ENCODE data around the gene TRIP6. TPM values are rescaled to one million over a fixed set of nuclear protein-coding genes. Genes with fewer than 3 reads are reported as not detected.
A peak's percentile ranks its signal among the peaks of the same experiment; 100 is the strongest.

The TRIP6 gene
- total and polyA plus RNA-seq, 2 experiments from 2014 or later = 44.6 to 112 TPM

DNA sequence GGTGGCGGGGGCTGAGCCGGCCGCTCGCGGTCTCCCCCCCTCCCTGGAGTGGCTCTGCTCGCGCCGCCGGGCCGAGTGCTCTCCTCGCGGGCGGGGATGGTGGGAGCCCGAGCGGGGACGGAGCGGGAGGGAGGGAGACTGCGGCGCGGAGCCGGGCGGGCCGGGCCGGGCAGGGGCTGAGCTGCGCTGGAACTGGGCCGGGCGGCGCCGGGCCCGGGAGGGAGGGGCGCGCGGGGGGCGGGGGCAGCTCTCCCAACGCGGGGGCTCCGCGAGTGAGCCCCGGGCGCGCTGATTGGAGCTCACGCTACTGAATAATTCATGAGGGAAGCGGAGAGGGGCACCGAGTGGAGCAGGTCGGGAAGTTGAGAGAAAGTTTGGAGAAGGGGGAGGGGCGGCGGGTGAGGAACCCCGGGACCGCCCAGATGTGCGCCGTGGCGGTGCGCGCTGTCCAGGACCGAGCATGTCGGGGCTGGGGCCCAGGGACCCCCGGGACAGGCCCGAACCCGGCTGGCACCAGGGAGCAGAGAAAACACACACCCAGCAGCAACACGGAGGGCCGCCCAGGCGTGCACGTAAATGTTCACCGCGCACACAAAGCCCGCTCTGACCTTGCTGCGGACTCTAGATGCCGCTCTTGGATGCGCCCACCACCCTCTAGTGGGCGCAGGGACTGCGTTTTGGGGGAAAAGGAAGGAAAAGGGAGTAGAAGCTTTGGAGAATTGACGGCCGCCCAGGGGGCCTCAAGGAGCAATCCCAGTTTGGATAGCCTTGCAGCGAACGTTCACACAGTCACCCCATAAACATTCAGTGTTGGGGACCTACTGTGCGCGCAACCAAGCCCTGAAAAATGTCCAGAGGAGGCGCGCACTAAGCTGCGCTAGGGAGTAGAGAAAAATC, 39.6 kb upstream of the TRIP6 start, which contains the start of gene EPHB4:
EPHB4 (minus strand) TSS at position 194 of the 897 bp plus-strand sequence. CDS start 493 bp downstream, outside the sequence.
- TF ChIP-seq JUNB (IDR thresholded peaks at IDR 0.05; ENCODE audit: unreplicated experiment) (no peak), POLR2AphosphoS5 (IDR thresholded peaks at IDR 0.05; ENCODE audit: low read depth) (peak; percentile 40; the same call in 1 of the 2 replicates)
- TF ChIP-seq, protein P1, sequence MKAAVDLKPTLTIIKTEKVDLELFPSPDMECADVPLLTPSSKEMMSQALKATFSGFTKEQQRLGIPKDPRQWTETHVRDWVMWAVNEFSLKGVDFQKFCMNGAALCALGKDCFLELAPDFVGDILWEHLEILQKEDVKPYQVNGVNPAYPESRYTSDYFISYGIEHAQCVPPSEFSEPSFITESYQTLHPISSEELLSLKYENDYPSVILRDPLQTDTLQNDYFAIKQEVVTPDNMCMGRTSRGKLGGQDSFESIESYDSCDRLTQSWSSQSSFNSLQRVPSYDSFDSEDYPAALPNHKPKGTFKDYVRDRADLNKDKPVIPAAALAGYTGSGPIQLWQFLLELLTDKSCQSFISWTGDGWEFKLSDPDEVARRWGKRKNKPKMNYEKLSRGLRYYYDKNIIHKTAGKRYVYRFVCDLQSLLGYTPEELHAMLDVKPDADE (IDR thresholded peaks at IDR 0.05) = no peak
- TF ChIP-seq, protein P2, sequence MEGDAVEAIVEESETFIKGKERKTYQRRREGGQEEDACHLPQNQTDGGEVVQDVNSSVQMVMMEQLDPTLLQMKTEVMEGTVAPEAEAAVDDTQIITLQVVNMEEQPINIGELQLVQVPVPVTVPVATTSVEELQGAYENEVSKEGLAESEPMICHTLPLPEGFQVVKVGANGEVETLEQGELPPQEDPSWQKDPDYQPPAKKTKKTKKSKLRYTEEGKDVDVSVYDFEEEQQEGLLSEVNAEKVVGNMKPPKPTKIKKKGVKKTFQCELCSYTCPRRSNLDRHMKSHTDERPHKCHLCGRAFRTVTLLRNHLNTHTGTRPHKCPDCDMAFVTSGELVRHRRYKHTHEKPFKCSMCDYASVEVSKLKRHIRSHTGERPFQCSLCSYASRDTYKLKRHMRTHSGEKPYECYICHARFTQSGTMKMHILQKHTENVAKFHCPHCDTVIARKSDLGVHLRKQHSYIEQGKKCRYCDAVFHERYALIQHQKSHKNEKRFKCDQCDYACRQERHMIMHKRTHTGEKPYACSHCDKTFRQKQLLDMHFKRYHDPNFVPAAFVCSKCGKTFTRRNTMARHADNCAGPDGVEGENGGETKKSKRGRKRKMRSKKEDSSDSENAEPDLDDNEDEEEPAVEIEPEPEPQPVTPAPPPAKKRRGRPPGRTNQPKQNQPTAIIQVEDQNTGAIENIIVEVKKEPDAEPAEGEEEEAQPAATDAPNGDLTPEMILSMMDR (conservative IDR thresholded peaks at IDR 0.05; ENCODE audit: low read depth in 2 of 2) = peak; percentile 52 to 59
- TF ChIP-seq, protein P3, sequence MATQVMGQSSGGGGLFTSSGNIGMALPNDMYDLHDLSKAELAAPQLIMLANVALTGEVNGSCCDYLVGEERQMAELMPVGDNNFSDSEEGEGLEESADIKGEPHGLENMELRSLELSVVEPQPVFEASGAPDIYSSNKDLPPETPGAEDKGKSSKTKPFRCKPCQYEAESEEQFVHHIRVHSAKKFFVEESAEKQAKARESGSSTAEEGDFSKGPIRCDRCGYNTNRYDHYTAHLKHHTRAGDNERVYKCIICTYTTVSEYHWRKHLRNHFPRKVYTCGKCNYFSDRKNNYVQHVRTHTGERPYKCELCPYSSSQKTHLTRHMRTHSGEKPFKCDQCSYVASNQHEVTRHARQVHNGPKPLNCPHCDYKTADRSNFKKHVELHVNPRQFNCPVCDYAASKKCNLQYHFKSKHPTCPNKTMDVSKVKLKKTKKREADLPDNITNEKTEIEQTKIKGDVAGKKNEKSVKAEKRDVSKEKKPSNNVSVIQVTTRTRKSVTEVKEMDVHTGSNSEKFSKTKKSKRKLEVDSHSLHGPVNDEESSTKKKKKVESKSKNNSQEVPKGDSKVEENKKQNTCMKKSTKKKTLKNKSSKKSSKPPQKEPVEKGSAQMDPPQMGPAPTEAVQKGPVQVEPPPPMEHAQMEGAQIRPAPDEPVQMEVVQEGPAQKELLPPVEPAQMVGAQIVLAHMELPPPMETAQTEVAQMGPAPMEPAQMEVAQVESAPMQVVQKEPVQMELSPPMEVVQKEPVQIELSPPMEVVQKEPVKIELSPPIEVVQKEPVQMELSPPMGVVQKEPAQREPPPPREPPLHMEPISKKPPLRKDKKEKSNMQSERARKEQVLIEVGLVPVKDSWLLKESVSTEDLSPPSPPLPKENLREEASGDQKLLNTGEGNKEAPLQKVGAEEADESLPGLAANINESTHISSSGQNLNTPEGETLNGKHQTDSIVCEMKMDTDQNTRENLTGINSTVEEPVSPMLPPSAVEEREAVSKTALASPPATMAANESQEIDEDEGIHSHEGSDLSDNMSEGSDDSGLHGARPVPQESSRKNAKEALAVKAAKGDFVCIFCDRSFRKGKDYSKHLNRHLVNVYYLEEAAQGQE (IDR thresholded peaks at IDR 0.05; ENCODE audit: unreplicated experiment) = peak; percentile 17
- Histone ChIP-seq H3K79me2 (replicated peaks; ENCODE audit: insufficient read depth) (peaks cover 52% of the 10 kb centered on the region), H3K36me3 (ENCODE audit: insufficient read depth) (peaks cover 3% of the 10 kb centered on the region), H3K27ac (ENCODE audit: low read depth) (peak within 1 kb of the TSS; percentile 96), H3K4me1 (ENCODE audit: insufficient read depth) (peaks cover 15% of the 10 kb centered on the region; the same call in 1 of the 2 replicates), H4K20me1 (replicated peaks; ENCODE audit: insufficient read depth) (peaks cover 24% of the 10 kb centered on the region), H3K27me3 (ENCODE audit: insufficient read depth) (no peaks in the 10 kb centered on the region), H3K4me3 (peak within 1 kb of the TSS; percentile 98), H3F3A (replicated peaks; ENCODE audit: low read depth) (peaks cover 7% of the 10 kb centered on the region; the same call in 1 of the 2 replicates), H2AFZ (peak within 1 kb of the TSS; percentile 56; the same call in 1 of the 2 replicates), H3K9me2 (ENCODE audit: insufficient read depth) (no peaks in the 10 kb centered on the region), H3K4me2 (peak within 1 kb of the TSS; percentile 100)
- DNase-seq (ENCODE audit: low spot score) (peak; percentile 98), ATAC-seq (peak; percentile 76)
- peaks cover 21% of the 10 kb centered on the region for H3K27me3 Mint-ChIP-seq (ENCODE audit: insufficient read depth, low read depth, poor library complexity)
- peaks cover 23% of the 10 kb centered on the region for H3K4me1 Mint-ChIP-seq
- peak within 1 kb of the TSS; percentile 99 for H3K27ac Mint-ChIP-seq
- peaks cover 36% of the 10 kb centered on the region for H3K36me3 Mint-ChIP-seq (ENCODE audit: low read depth)
- H3K9me3 Mint-ChIP-seq = no peaks in the 10 kb centered on the region; the same call in 2 of the 3 replicates
- peak within 1 kb of the TSS; percentile 99 for H3K4me3 Mint-ChIP-seq

Measured in GM23338 (cell line).